Measurements from ENCODE around the gene THSD4.

Gene THSD4

DNA sequence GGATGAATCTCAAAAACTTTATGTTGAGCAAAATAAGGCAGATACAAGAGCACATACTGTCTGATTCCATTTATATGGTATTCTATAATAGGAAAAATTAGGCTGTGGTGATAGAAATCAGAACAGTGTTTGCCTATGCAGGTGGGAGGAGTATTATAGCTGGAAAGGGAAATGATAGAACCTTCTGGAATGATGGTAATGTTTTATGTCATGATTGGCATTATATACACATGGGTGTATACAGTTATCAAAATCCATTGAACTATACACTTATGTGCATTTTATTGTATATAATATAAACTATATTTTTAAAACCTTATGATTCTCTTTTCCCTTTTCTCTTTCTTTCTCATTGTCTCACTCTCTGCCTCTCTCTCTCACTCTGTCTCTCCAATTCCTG is 156.1 kb downstream of the THSD4 start:
- TF ChIP-seq, protein P1, sequence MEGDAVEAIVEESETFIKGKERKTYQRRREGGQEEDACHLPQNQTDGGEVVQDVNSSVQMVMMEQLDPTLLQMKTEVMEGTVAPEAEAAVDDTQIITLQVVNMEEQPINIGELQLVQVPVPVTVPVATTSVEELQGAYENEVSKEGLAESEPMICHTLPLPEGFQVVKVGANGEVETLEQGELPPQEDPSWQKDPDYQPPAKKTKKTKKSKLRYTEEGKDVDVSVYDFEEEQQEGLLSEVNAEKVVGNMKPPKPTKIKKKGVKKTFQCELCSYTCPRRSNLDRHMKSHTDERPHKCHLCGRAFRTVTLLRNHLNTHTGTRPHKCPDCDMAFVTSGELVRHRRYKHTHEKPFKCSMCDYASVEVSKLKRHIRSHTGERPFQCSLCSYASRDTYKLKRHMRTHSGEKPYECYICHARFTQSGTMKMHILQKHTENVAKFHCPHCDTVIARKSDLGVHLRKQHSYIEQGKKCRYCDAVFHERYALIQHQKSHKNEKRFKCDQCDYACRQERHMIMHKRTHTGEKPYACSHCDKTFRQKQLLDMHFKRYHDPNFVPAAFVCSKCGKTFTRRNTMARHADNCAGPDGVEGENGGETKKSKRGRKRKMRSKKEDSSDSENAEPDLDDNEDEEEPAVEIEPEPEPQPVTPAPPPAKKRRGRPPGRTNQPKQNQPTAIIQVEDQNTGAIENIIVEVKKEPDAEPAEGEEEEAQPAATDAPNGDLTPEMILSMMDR (IDR thresholded peaks at IDR 0.05; ENCODE audit: low read depth, low read length, missing control alignments), result no peak
- no peak overlapping the region for H3K4me3 ChIP-seq (replicated peaks; ENCODE audit: low read depth, low read length)
- no peak for DNase-seq (ENCODE audit: extremely low read depth, low read depth)

- DNase-seq (ENCODE audit: extremely low read depth, low read depth), result no peak
These were observed 157.7 kb downstream of the THSD4 start for GRCh38 chr15:71272932-71273331.

DNA sequence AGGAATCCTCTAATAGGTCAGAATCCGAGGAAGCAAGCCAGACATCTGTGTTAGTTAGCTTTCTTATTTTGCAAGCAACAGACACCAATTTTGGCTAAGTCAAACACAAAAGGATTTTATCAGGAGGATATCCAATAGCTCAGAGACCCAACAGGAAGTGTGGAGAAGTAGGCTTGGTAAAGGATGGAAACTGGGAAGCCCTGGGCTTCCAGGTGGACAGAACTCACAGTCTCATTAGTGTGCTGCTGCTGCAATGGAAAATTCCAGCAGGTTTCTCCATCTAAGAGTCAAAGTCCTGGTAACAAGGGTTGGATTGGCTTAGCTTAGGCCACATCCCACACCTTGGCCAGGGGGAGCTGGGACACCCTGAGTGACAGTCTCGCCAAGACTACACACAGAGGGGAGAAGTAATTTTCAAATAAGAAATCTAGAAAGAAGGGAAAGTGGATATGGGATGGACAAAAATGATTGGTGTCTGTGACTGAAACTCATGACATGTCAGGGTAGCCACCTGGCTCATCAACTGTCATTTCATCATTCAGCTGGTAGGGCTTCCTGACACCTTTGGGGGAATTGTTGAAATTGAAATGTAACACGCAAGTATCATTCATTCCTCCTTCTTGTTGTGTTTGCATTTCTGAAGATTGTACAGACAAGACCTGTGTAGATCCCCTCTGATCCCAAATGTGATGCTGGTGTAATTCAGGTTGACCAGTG is 158.6 kb downstream of the THSD4 start:
- TF ChIP-seq, protein P1 (IDR thresholded peaks at IDR 0.05; ENCODE audit: low read depth, low read length, missing control alignments), result no peak
- DNase-seq (ENCODE audit: extremely low read depth, low read depth), result no peak
- no peak overlapping the region for H3K4me3 ChIP-seq (replicated peaks; ENCODE audit: low read depth, low read length)

More at GRCh38 chr15:71272932-71273331, 157.7 kb downstream of the THSD4 start:
- TF ChIP-seq, protein P1 (IDR thresholded peaks at IDR 0.05; ENCODE audit: low read depth, low read length, missing control alignments), result no peak
- no peak overlapping the region for H3K4me3 ChIP-seq (replicated peaks; ENCODE audit: low read depth, low read length)

- no peak for DNase-seq (ENCODE audit: extremely low read depth, low read depth)
- TF ChIP-seq, protein P1 (IDR thresholded peaks at IDR 0.05; ENCODE audit: low read depth, low read length, missing control alignments), result no peak
- no peak overlapping the region for H3K4me3 ChIP-seq (replicated peaks; ENCODE audit: low read depth, low read length)
These were observed 159.2 kb downstream of the THSD4 start for GRCh38 chr15:71274448-71274798.

DNA sequence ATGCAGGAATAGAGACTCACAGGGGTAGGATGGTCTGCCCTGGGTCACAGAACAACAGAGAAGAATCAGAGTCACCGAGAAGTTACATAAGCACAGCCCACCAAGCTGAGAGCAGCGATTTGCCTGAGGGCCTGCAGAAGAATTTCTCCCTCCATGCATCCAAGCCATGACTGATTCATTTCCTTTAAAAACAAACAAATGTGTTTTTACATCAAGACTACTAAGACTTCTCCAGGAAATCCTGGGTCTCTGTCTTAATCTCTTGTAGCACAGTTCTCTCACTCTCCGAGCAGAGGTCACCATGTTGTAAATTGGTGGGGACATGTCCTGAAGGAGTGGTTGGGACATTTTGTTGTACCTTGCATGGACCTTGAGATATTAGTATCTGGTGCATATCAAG is 159.8 kb downstream of the THSD4 start:
- DNase-seq (ENCODE audit: extremely low read depth, low read depth), result peak; percentile 72
- H3K4me3 ChIP-seq (replicated peaks; ENCODE audit: low read depth, low read length), result no peak overlapping the region
- TF ChIP-seq, protein P1 (IDR thresholded peaks at IDR 0.05; ENCODE audit: low read depth, low read length, missing control alignments), result no peak

DNA sequence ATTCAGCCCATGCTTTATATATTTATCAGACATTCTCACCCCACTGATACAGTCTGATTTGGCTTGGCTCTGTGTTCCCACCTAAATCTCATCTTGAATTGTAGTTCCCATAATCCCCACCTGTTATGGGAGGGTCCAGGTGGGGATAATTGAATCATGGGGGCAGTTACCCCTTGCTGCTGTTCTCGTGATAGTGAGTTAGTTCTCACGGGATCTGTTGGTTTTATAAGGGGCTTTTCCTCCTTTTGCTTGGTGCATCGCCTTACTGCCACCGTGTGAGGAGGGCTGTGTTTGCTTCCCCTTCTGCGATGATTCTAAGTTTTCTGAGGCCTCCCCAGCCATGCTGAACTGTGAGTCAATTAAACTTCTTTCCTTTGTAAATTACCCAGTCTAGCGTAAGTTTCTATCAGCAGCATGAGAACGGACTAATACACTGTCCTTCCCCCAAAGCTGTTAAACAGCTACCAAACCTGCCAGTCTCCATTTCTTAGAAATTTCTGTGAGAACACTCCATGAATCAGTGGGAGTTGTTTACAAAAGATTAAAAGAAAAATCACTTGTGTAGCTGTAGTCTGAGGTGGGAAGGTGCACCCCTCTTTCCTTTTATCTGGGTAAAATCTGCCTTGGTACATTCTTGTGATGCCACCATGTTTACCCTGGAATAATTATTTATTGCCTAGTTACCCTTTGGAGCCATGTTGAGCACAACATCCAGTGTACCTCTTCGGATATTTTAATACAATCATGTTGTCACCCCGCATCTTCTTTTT is 160.5 kb downstream of the THSD4 start:
- no peak overlapping the region for H3K4me3 ChIP-seq (replicated peaks; ENCODE audit: low read depth, low read length)
- TF ChIP-seq, protein P1 (IDR thresholded peaks at IDR 0.05; ENCODE audit: low read depth, low read length, missing control alignments), result no peak
- DNase-seq (ENCODE audit: extremely low read depth, low read depth), result no peak
